Karpas-422 (cell line): Measurements from ENCODE around the gene SLC9A5. TPM values are rescaled to one million over a fixed set of nuclear protein-coding genes. Genes with fewer than 3 reads are reported as not detected.

Experiments
- DNase-seq: peaks from one replicate; pipeline ENCODE4 v3.0.0-alpha.2; 2015
- H2AFZ ChIP-seq: fragments of 200-600 bp; sonication (generic); 2 replicates; pipeline ENCODE4 v1.6.1; 2014; ENCODE audit warnings: antibody characterized with exemption, low read length, mixed read lengths
- H3K27ac ChIP-seq: fragments of 200-600 bp; sonication (generic); 2 replicates; pipeline ENCODE4 v1.5.1; 2014; ENCODE audit warnings: mild to moderate bottlenecking, low read length, moderate library complexity
- H3K27me3 ChIP-seq: fragments of 200-600 bp; sonication (generic); 2 replicates; pipeline ENCODE4 v1.6.1; 2014; ENCODE audit warnings: low read length, mixed read lengths
- H3K36me3 ChIP-seq: fragments of 200-600 bp; sonication (generic); 2 replicates; pipeline ENCODE4 v1.6.1; 2014; ENCODE audit warnings: low read length, mixed read lengths; ENCODE audit not compliant: insufficient read depth
- H3K4me1 ChIP-seq: fragments of 200-600 bp; sonication (generic); 2 replicates; pipeline ENCODE4 v1.6.1; 2014; ENCODE audit warnings: mild to moderate bottlenecking, low read length, mixed read lengths
- H3K4me2 ChIP-seq: fragments of 200-600 bp; sonication (generic); 2 replicates; pipeline ENCODE4 v1.6.1; 2014; ENCODE audit warnings: low read length, low read depth, mild to moderate bottlenecking; ENCODE audit not compliant: poor library complexity, severe bottlenecking
- H3K4me3 ChIP-seq: fragments of 200-600 bp; sonication (generic); 2 replicates; pipeline ENCODE4 v1.5.1; 2014; ENCODE audit warnings: mild to moderate bottlenecking, antibody characterized with exemption, low read length, mixed read lengths
- H3K79me2 ChIP-seq: fragments of 200-600 bp; sonication (generic); 2 replicates; pipeline ENCODE4 v1.6.1; 2014; ENCODE audit warnings: mild to moderate bottlenecking, low read length, mixed read lengths
- H3K9ac ChIP-seq: fragments of 200-600 bp; sonication (generic); 2 replicates; pipeline ENCODE4 v1.6.0; 2014; ENCODE audit warnings: low read length
- H3K9me2 ChIP-seq: fragments of 200-600 bp; sonication (generic), shearing (Covaris generic); replicated peaks from 2 replicates; pipeline ENCODE4 v1.6.0; 2014; ENCODE audit warnings: mild to moderate bottlenecking, low read length, moderate library complexity; ENCODE audit not compliant: insufficient read depth
- H3K9me3 ChIP-seq: fragments of 300-700, 200-600 bp; sonication (generic); 2 replicates; pipeline ENCODE4 v1.6.1; 2014; ENCODE audit warnings: low read length, mixed read lengths
- H4K20me1 ChIP-seq: fragments of 200-600 bp; sonication (generic); 2 replicates; pipeline ENCODE4 v1.6.1; 2014; ENCODE audit warnings: mild to moderate bottlenecking, antibody characterized with exemption, low read length, low read depth; ENCODE audit not compliant: insufficient read depth
- total RNA-seq: library from RNA; depleted of rRNA; stranded (reverse); fragments of >200 nt; shearing (Covaris generic); gene quantifications from 2 replicates; pipeline ENCODE4 v1.2.3, GENCODE V29; 2014; ENCODE audit warnings: low replicate concordance

The SLC9A5 gene
- total RNA-seq, 1 experiment from 2014 or later = 4.9 TPM

DNA sequence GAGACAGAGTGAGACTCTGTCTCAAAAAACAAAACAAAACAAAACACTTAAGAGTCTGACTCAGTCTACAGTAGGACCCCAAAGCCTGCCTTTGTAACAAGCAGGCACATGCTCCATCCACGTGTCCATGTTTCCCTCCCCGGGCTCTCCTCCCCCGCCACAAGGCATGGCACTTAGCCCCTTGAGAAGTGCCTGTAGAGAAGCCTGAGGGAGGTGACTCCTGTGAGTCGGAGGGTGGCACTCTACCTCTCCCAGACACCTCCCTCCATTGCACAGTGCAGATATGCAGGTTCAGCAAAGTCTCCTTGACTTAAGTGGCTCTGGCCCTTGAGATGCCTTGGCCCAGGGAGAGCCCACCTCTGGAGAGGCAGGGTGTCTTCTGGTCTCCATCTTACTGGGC lies 8.3 kb upstream of the SLC9A5 start:
- Histone ChIP-seq H4K20me1 (peaks cover 22% of the 10 kb centered on the region; the same call in 1 of the 2 replicates), H3K9me3 (no peaks in the 10 kb centered on the region), H3K27ac (no peak overlapping the region), H3K9ac (no peak overlapping the region), H3K4me3 (no peak overlapping the region), H3K36me3 (peaks cover 9% of the 10 kb centered on the region; the same call in 1 of the 2 replicates), H3K4me2 (no peak overlapping the region), H3K4me1 (peaks cover 28% of the 10 kb centered on the region), H2AFZ (no peak overlapping the region), H3K79me2 (peaks cover 24% of the 10 kb centered on the region), H3K9me2 (no peaks in the 10 kb centered on the region), H3K27me3 (no peaks in the 10 kb centered on the region)
- DNase-seq = no peak

DNA sequence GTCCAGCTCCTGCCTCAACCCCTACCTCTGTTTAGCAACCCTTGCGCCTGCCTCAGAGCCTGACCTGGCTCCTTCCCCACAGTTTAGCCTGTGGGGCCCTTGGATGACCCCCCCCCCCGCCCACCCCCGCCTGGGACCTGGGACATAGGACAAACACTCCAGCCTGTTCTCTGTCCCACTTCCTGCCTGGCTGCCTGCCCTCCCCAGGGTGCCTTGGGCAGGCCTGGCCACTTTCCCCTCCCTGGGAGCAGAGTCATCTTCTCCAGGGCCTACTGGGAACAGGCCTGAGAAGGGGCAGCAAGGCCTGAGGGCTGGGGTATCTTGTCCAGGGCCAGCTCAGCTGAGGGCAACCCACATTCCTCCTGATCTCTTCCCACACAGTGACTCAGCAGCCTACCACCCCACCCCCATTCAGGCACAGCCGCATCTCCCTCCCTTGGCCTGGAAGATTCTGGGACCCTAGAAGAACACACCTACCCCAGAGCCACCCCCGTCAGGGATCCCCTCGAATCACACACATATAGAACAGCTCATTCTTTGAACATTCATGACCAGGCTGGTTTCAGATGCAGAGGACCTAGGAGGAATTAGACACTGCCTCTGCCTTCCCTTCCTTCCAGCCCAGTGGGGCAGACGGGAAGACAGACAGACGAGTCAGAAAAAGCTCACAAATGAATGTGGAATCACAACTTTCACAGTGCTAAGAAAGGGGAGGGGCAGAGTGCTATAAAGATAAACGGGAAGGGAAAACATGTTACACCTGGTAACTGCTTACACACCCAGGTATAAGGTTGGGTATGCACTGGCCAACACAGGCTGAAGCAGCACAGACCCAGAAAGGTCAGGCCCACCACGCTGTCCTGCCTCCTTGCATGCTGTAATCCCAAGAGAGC lies 7.5 kb upstream of the SLC9A5 start:
- H3K27me3 ChIP-seq = no peaks in the 10 kb centered on the region
- H3K4me1 ChIP-seq = peaks cover 34% of the 10 kb centered on the region
- no peak overlapping the region for H3K4me2 ChIP-seq
- no peak overlapping the region for H3K9ac ChIP-seq
- H3K9me3 ChIP-seq = no peaks in the 10 kb centered on the region
- peaks cover 18% of the 10 kb centered on the region; the same call in 1 of the 2 replicates for H4K20me1 ChIP-seq
- H3K27ac ChIP-seq = no peak overlapping the region
- no peaks in the 10 kb centered on the region for H3K9me2 ChIP-seq
- H3K36me3 ChIP-seq = peaks cover 6% of the 10 kb centered on the region; the same call in 1 of the 2 replicates
- peaks cover 30% of the 10 kb centered on the region for H3K79me2 ChIP-seq
- DNase-seq = no peak
- H3K4me3 ChIP-seq = no peak overlapping the region
- H2AFZ ChIP-seq = no peak overlapping the region

DNA sequence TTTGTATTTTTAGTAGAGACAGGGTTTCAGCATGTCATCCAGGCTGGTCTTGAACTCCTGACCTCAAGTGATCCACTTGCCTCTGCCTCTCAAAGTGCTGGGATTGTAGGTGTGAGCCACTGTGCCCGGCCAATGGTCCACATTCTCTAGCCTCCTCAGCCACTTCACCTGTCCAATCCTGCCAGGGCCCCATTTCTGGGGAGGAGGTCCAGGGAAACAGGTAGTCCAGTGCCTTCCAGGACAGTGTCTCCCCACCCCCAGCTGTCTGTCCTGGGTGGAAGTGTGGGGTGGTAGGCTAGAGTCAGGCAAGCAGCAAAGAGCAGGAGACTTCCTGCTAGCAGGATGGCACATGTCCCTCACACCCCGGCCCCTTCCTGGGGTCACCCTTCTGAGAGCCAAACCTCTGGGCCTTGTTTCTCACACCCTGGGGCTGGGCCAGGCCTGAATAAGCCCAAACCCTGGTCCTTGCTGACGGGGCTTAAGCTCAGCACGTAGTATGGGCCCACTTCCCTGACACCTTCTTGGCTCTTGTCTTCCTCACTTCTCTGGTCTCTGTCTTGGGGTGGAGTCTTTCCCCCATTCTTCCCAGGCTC lies 6.5 kb upstream of the SLC9A5 start:
- peaks cover 34% of the 10 kb centered on the region for H3K4me1 ChIP-seq
- H3K36me3 ChIP-seq = no peaks in the 10 kb centered on the region
- no peak overlapping the region for H3K4me2 ChIP-seq
- no peak overlapping the region for H3K4me3 ChIP-seq
- H3K79me2 ChIP-seq = peaks cover 30% of the 10 kb centered on the region
- no peaks in the 10 kb centered on the region for H3K27me3 ChIP-seq
- H3K9me2 ChIP-seq = no peaks in the 10 kb centered on the region
- H3K9ac ChIP-seq = no peak overlapping the region
- no peak overlapping the region for H2AFZ ChIP-seq
- H3K27ac ChIP-seq = no peak overlapping the region
- no peak for DNase-seq
- H3K9me3 ChIP-seq = no peaks in the 10 kb centered on the region
- H4K20me1 ChIP-seq = peaks cover 16% of the 10 kb centered on the region; the same call in 1 of the 2 replicates

DNA sequence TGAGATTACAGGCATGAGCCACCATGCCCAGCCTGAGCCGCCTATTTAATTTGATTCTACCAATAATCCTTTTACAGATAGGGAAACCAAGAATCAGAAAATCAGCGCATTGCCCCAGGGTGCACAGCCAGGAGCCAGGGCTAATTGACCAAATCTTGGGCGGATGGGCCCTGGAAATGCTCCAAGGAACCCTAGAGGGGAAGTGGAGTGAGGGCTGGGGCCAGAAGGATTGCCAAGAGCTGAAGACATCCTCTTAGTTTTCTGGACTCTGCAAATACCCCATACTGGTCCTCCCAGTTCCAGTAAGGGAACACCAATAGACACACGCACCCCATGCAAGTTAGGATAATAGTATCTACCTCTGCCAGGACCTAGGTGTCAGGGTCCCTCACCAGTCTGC lies 5.3 kb upstream of the SLC9A5 start:
- H3K4me3 ChIP-seq = no peak overlapping the region
- DNase-seq = no peak
- no peaks in the 10 kb centered on the region for H3K36me3 ChIP-seq
- peaks cover 43% of the 10 kb centered on the region for H3K4me1 ChIP-seq
- no peaks in the 10 kb centered on the region for H3K27me3 ChIP-seq
- peaks cover 16% of the 10 kb centered on the region; the same call in 1 of the 2 replicates for H4K20me1 ChIP-seq
- H3K27ac ChIP-seq = peak overlapping the region; percentile 80
- H3K9me2 ChIP-seq = no peaks in the 10 kb centered on the region
- H3K9me3 ChIP-seq = no peaks in the 10 kb centered on the region
- no peak overlapping the region for H2AFZ ChIP-seq
- peak overlapping the region; percentile 65 for H3K9ac ChIP-seq
- H3K4me2 ChIP-seq = peak overlapping the region; percentile 95
- peaks cover 30% of the 10 kb centered on the region for H3K79me2 ChIP-seq

DNA sequence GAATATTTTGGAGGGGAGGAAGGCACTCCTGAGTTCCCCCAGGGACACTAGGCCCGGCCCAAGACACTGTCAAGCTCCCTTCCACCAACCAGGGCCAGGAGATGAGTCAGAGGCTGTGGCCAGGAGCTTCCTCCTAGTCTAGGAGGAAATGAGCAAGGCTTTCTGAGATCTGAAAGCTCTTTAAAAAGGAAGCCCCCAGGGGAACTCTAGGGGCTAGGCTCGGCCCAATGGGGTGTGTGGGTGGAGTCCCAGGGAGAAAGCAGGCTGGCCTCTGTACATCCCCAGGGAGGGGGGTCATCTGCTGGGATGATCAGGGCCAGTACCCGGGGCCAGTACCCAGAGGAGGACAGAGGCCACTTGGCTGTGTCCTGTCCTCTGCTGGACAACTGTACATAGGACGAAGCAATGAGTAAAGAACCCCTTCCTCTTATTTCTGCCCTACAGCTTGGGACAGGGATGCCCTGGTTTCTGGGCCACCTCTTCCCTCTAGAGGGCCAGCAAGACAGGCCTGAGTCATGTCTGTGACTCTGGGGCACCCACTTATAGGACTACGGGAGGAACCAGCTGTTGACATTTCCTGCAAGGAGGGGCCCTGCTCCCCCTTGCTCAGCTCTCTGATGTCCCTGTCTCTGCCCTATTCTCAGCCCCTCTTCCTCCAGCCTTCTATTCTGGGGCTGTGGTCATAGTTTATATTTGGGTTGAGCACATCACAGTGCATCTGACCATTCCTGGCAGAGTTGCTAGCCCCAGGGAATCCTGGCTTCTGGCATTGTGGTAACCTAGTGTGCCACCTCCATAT lies 4.2 kb upstream of the SLC9A5 start:
- Histone ChIP-seq H3K4me1 (peaks cover 53% of the 10 kb centered on the region), H3K4me3 (peak overlapping the region; percentile 88), H2AFZ (no peak overlapping the region), H3K9me2 (no peaks in the 10 kb centered on the region), H3K9me3 (no peaks in the 10 kb centered on the region), H3K27ac (peak overlapping the region; percentile 83), H3K27me3 (no peaks in the 10 kb centered on the region), H4K20me1 (peaks cover 16% of the 10 kb centered on the region; the same call in 1 of the 2 replicates), H3K79me2 (peaks cover 30% of the 10 kb centered on the region), H3K36me3 (no peaks in the 10 kb centered on the region), H3K9ac (peak overlapping the region; percentile 79), H3K4me2 (peak overlapping the region; percentile 95)
- peak; percentile 96 for DNase-seq

DNA sequence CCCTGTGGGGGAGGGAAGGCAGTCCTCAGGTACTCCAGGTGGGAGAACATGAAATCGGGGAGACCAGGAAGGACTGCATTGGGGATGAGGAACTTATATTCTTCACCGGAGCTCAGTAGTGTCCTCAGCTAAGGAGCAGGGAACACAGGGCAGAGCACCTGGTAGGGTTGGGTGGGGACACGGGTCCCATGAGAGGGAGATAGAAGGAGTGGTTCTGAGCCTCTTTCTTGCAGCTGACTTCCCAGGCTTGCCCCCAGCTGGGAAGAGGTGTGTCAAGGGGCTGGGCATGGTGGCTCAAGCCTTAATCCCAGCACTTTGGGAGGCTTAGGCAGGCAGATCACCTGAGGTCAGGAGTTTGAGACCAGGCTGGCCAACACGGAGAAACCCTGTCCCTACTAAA lies 3.6 kb upstream of the SLC9A5 start:
- Histone ChIP-seq H3K27ac (peak overlapping the region; percentile 83), H3K36me3 (no peaks in the 10 kb centered on the region), H3K4me3 (peak overlapping the region; percentile 88), H3K4me1 (peaks cover 59% of the 10 kb centered on the region), H3K27me3 (no peaks in the 10 kb centered on the region), H3K4me2 (peak overlapping the region; percentile 95), H3K9me3 (no peaks in the 10 kb centered on the region), H3K9me2 (no peaks in the 10 kb centered on the region), H4K20me1 (peaks cover 11% of the 10 kb centered on the region; the same call in 1 of the 2 replicates), H3K9ac (peak overlapping the region; percentile 79), H3K79me2 (peaks cover 30% of the 10 kb centered on the region), H2AFZ (no peak overlapping the region)
- DNase-seq = no peak

DNA sequence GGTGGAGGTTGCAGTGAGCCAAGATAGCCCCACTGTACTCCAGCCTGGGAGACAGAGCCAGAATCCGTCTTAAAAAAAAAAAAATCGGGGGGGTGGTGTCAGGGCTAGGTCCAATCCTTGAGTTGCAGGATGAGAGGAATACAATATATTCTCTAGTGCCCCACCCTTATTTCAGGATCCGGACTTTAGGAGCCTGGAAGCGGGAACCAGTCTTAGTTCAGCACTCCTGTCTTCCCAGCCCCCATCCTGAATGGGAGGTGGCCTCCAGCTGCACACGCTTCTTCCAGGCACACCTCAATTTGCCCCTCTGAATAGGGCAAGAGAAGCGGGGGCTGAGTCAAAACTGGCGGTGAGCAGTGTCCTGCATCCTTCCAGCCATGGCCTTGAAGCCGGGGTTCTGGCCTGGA lies 3.1 kb upstream of the SLC9A5 start:
- Histone ChIP-seq H4K20me1 (peaks cover 11% of the 10 kb centered on the region; the same call in 1 of the 2 replicates), H3K36me3 (no peaks in the 10 kb centered on the region), H3K27me3 (no peaks in the 10 kb centered on the region), H3K9ac (peak overlapping the region; percentile 79), H3K9me2 (no peaks in the 10 kb centered on the region), H3K4me2 (peak overlapping the region; percentile 95), H3K27ac (peak overlapping the region; percentile 83), H3K4me1 (peaks cover 64% of the 10 kb centered on the region), H3K4me3 (peak overlapping the region; percentile 88), H2AFZ (peak overlapping the region; percentile 47; the same call in 1 of the 2 replicates), H3K79me2 (peaks cover 30% of the 10 kb centered on the region), H3K9me3 (no peaks in the 10 kb centered on the region)
- no peak for DNase-seq
